ENCODE measurements around the gene FGFBP1.

FGFBP1 gene
- 0 to 0.18 (median 0.09) reads per million in 4 experiments for total RNA-seq

DNA sequence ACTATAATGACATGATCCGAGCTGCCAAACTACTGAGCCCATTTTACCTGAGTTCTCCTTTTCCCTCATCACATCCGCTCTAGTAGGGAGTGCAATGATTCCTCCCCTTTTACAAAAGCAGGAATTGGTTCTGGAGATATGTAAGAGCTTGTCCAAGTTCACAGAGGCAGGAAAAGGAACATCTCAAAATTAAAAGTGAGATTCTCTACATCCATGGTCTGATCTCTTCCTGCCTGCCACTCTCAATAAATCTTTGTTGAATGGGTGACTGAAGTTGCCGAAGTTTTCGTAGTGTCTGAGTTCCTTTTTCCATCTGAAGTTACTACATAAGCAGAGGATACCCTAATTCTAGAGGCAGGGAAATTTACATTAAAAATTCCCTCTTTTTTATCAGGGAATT is at the start of gene FGFBP1:
TSS of gene FGFBP1 (minus strand) at position 101 of the 400 bp plus-strand sequence. CDS start 2,108 bp downstream, outside the sequence.
- DNase-seq = no peak

DNA sequence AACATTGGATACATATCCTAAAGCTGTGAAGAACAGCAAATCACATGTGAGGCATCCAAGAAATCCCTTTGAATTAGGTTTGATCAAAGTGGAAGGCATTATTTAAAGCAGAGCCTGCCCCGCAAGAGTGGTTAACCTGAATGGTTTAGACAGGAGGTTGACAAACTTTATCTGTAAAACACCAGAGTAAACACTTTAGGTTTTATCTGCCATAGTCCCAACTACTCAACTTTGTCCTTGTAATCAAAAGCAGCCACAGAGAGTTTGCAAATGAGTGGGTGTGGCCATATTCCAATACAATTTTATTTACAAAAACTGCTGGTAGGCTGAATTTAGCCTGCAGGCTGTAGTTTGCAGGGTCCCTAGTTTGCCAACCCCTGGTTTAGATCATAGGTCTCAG is 49.7 kb upstream of the FGFBP1 start:
- no peak for DNase-seq

GRCh38 chr4:15986907-15987306 is 48.4 kb upstream of the FGFBP1 start:
- DNase-seq = no peak

GRCh38 chr4:15983610-15984009 is 45.1 kb upstream of the FGFBP1 start:
- DNase-seq = no peak

GRCh38 chr4:15982842-15983524 is 44.4 kb upstream of the FGFBP1 start:
- DNase-seq = no peak

GRCh38 chr4:15976456-15977447 is 38.2 kb upstream of the FGFBP1 start:
- DNase-seq = no peak

DNA sequence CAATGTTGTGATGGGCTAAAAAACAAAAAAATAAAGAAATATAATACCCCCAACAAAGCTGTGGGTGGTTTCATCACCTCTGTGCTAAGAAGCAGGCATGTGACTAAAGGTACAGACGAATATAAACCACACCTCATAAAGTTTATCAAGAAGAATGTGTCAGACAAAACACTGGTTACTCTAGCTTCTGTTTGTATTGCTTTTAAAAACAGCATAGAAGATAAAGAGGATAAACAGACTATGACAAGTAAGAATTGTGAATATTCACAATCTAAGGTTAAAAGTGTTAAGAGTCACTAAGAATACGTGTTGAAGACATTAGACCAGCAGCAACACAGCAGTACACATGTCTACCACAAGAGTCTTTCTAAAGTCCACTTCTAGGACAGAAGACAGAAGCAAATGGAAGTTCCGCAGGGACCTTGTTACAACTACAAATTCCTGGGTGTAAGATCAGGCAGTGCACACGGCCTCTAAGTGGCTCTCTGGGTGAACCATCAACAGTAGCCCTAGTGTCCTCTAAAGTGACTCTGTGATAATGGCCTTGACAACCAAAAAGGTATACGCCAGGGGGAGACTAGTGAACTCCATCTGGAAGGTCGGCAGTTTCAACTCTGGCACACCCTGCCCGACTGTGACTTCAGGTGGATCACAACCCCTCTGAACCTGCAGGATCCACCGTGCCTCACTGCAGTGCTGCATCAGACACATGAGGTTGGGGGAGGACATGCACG is 32.7 kb upstream of the FGFBP1 start:
- no peak for DNase-seq

GRCh38 chr4:15968551-15969300 is 30.2 kb upstream of the FGFBP1 start:
- DNase-seq = no peak

DNA sequence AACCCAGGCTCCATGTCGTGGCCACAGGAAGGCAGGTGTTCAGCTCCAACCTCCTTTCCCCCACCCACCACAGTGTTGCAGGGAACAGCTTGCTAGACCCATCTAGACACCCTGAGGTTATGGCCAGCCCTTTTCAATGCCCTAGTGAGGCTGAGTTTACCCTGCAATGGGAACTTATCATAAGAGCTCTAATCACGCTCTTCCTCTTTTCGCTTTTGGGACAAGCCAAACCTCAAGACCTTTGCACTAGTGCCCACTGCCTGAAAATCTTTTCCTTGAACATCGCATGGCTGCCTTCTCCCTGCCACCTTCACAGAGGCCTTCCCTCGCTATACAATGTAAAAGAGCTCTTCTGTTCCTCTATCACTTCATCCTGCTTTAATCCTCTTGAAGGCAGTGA is 26.8 kb upstream of the FGFBP1 start:
- no peak for DNase-seq

DNA sequence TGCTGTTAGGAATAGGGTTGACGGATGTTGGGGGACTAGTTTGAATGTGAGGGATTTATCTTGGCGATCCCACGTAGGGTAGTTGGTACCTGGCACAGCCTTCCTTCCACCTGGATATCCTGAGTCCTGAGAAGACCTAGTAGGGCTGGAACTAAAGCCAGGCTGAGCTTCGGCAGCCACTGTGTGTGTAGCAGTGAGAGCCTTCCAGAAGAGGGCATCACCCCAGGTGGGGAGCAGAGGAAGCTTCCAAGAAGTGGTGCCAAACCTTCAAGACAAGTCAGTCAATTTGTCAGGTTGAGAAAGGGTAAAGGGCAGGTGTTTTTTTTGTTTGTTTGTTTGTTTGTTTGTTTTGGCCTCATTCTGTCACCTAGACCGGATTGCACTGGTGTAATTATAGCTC is 25.6 kb upstream of the FGFBP1 start:
- DNase-seq = no peak

DNA sequence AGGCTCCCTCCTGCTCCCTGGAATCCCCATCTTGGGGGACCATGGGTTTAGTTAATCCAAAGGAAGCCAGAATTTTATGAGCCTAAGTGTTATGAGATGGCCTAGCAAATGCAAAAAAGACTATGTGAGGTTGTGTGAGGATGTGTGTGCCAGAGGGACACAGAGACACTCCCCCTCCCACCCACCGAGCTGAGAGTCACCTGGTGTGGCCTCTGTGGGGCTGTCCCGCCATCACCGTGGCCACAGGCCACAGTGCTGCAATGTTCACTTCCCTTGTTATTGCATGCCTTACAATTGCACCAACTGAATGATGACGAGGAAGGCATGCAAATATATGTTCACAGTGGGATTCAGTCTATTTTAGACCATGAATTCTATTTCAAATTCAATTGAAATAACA is 25.0 kb upstream of the FGFBP1 start:
- peak; percentile 1 for DNase-seq

GRCh38 chr4:15963001-15963451 is 24.5 kb upstream of the FGFBP1 start, which contains the start of gene FGFBP2:
Gene FGFBP2 (minus strand): TSS chr4:15963175. CDS start chr4:15963129, 46 bp downstream.
- DNase-seq = peak; percentile 51

DNA sequence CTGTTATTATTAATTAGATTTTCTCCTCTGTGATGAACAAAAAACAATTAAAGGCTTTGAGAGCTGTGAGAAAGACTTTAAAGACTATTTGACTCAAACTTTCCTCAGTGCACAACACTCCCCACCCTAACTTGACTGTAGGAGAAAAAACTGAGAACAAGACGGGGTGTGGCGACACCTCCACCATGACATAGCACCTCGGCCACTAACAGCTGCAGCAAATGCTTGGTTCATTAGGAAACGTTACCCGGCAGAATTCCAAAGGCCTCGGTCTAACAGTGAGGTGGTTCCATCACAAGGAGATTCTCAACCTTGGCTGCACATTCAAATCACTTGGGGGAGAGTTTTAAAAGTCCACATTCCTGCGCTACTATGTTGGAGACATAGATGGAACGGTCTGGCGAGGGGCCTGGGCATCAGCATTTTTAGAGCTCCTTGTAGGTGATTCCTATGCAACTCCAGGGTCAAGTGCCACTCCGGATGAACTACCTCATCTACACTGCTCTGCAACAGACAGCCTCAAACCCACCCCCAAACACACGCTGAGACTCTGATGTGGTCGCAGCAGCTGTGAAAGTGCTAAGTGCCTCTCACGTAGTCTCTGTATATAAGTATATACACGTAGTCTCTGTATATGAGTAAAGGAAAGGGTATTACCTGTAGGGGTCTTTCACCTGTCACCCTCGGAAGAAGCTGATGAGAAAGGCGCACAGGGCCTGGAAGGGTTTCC is 23.4 kb upstream of the FGFBP1 start:
- peak; percentile 1 for DNase-seq

DNA sequence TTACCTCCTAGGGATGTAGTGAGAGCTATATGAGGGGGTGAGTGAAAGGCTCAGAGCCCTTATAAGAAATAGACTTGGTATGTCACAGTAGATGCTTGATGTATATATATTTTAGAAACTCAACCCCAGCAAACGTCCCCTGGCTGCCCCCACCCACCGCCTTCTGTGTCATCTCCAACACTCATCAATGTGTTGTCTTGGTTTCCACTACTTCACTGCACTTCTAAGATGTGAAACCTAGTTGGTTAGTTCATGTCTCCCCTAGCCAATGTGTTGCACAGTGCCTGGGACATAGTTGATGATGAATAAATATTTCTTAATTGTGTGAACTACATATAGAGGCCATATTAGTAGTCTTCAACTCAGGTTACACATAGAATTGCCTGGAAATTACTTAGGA is 20.0 kb upstream of the FGFBP1 start:
- DNase-seq = no peak

DNA sequence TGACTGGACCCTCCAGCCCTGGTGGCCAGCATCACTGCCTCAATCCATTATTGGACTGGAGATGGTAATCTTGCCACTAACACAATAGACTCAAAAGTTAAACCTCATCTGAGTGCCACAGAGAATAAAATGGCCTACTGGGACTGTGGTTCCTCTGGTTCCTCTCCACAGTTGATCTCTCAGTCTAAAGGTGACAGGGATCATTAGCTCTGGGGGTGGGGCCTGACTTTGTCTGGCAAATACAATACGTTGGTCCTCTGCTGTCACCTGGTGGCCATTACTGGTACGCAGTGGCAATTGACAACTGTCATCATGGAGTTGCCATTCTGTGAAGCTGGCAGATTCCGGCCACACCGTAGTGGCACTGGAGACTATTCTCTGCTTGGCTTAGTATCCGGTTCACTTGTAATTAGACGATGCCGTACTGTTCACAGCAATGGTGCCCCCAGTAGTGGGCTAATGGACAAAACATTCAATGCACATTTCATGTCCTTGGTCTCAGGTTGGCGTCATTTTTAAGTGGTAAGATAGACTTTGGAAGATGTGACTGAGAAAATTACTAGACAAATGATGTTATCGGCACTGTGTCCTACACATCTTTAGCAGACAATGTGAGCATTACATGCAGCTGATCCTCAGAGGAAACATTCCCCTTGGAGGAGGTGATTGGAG is 17.8 kb upstream of the FGFBP1 start:
- peak; percentile 61 for DNase-seq

- DNase-seq = no peak
Measured at GRCh38 chr4:15955670-15956069, 17.1 kb upstream of the FGFBP1 start.

- DNase-seq = no peak
Measured at GRCh38 chr4:15953625-15954024, 15.1 kb upstream of the FGFBP1 start.

DNA sequence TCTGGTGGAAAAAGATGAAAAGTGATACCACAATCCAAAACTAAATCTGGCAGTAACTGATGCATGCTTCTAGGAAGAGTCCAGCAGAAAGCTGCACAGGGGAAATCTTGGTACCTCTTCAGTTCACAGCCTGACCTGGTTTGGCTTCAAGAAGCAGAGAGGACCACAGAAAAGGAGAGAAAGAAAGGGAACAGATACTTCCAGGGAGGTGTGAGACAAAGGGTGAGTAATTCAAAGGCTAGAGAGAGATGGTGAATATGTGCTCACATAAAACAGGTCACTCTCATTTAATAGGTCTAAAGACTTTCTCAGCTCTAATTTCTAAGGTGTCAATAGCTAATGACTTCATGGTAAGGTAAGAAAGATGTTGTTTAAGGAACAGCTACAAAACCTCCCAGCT is 13.2 kb upstream of the FGFBP1 start:
- no peak for DNase-seq

DNA sequence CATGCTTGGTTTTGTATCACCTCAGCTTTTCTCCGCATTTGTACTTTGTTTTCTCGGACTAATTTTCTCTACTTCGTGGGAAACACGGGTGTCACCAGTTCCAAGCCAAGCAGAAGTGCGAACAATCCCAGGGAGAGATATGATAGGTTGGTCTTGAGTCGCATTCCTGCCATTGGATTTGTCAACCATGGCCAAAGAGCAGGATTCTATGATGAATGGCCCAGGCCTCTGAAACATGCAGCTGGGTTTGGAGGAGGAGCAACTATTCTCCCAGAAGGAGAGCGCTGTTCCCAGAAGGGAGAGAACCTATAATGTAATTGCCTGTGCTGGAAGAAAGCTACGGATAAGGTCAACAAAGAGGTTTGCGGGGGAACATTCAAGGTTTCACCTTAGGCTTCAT is 10.3 kb upstream of the FGFBP1 start:
- DNase-seq = no peak

- no peak for DNase-seq
Measured at GRCh38 chr4:15947684-15948083, 9.1 kb upstream of the FGFBP1 start.

DNA sequence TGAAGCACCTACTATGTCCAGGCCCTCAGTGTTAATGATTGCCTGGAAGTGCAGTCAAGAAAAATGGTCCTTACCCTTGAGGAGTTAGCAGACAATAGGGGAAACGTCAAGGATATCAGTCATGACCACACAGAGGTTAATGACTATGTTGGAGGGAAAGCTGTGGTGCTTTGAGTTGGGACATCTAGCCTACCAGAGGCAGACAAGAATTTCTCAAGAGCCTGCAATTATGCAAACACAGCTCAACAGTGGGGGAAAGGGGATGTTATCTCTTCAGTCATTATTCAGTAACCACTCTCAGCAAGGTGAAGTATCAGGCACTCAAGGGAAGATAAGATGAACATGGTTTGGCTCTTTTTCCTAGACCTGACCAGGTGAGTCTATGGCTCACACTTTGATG is 7.0 kb upstream of the FGFBP1 start:
- DNase-seq = no peak

Measured in effector CD8-positive, alpha-beta T cell (primary cell).